ENCODE measurements around the gene PJA2.

PJA2 gene

GRCh38 chr5:109408991-109409843 lies 557 bp downstream of the PJA2 start:
- DNase-seq = peak; percentile 74

- DNase-seq = no peak
Observed at GRCh38 chr5:109407913-109408312, 1.9 kb downstream of the PJA2 start.

GRCh38 chr5:109406719-109407118 lies 3.1 kb downstream of the PJA2 start:
- DNase-seq = no peak

- DNase-seq = no peak
Observed at GRCh38 chr5:109404428-109404960, 5.3 kb downstream of the PJA2 start.

DNA sequence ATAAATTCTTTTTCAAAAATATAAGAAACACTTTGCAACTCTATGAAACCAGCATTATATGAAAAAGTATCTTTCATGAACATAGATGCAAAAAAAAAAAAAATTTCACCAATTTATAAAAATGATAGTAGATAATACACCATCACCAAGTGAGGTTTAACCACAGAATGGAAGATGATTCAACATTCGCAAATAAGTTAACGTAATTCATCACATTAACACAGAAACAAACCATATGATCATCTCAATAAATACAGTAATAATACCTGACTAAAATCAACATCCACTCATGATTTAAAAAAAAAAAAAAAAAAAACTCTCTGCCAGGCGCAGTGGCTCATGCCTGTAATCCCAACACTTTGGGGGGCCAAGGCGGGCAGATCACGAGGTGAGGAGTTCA lies 6.3 kb downstream of the PJA2 start:
- DNase-seq = no peak

- no peak for DNase-seq
Observed at GRCh38 chr5:109399092-109399759, 10.5 kb downstream of the PJA2 start.

GRCh38 chr5:109396965-109397364 lies 12.8 kb downstream of the PJA2 start:
- no peak for DNase-seq

DNA sequence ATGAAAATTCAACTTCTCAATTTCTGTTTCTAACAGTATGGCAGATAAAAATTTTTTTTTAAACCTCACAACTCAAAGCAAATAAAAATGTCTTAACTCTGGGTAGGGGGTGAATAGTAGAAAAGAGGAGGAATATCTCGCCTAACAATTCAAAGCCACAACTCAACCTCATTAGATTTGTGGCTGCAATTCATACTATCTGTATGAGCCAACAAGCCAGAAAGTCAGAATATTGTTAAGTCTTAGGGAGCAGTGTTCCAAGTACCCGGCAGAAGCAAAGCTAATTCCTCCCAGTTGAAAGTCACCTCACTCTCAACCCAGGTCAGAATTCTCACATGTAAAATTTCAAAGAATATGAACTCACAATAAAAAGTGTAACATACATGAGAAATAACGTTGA lies 15.0 kb downstream of the PJA2 start:
- no peak for DNase-seq

- no peak for DNase-seq
Observed at GRCh38 chr5:109390188-109390587, 19.6 kb downstream of the PJA2 start.

DNA sequence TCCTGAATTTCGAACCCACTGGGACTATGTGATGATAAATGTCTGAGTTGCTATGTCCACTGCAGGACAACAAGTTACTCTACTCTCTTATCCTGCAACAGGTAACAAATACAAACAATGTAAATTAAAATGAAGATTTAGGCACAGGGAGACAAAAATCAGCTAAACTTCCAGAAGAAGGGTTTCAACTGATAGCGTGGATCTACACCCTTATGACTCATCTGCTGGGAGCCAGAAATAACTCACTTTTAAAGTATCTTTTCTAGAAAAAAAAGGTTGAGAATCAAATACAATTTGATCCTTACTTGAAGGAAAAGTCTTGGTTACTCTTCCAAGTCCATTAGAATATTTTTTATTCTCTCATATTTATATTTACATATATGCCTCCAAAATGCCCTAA lies 21.4 kb downstream of the PJA2 start:
- DNase-seq = no peak

GRCh38 chr5:109387408-109387974 lies 22.3 kb downstream of the PJA2 start:
- peak; percentile 11 for DNase-seq

DNA sequence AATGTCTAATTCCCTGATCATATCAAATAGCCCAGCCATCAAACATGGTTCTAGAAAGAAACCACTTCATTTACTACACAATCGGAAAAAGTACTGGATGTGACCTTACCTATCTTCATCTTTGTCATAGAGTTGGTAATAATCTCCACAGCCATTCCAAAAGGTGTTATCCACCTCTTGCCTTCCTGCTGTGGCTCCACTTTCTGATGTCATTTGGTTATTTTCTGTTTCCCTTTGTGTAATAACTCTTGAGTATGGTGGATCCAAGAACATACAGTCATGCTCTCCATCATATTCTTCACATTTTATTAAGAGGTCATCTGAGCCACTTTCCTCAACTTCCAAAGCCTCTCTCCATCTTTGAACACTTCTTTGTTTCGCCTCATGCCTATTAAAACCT lies 31.7 kb downstream of the PJA2 start:
- DNase-seq = no peak

DNA sequence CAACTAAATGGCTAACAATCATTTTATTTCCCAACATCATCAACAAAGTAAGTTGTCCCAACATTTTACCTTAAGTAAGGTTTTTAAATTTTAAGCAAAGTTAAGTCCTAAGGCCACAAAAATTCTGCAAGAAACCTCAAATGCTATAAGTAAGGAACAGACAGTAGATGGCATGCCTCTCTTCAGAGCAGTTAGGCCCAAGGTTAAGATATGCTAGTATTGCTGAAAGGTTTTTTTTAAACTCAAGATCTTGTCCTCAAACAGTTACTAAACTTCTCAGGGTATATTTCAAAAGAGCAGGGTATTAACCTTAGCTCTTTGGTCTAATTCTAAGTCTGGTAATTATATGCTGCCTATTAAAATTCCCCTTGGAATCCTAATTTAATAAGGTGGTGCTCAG lies 35.1 kb downstream of the PJA2 start:
- DNase-seq = no peak

DNA sequence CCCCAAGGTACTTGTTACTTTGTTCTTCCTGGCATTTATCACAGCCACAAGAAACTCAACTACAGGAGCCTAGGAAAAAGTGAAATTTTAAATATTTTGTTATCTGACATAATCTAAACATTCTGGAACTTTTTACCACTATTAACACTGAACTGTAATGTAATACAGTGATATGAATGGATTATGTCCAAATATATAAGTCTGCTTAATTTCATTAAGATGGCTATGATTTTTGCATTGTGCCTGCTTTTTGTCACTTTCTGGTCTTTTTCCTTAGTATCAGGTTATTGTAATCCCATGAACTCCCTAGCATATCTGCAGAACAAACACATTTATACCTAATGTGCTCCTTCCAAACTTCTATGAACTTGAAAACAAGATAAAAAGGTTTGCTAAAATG lies 35.8 kb downstream of the PJA2 start:
- DNase-seq = no peak

GRCh38 chr5:109370343-109370742 lies 39.4 kb downstream of the PJA2 start:
- no peak for DNase-seq

GRCh38 chr5:109365653-109366052 lies 44.1 kb downstream of the PJA2 start:
- DNase-seq = no peak

DNA sequence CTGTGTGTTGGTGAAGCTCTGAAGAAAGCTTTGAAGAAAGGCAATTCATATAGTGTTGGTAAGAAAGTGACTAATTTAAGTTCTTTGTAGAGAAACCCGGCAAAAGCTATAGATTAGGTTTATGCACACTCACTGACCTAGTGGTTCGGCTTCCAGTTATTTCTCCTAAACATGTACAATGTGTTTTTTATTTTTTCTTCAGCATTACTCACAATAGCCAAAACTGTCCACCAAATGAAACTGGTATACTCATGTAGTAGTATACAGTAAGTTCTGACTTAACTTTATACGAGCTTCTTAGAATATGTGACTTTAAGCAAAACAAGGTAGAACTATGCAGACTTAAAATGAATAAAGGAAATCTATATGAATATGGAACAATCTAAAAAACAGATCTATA lies 44.8 kb downstream of the PJA2 start:
- DNase-seq = no peak

GRCh38 chr5:109359642-109360041 lies 50.1 kb downstream of the PJA2 start:
- DNase-seq = no peak

GRCh38 chr5:109357807-109358206 lies 52.0 kb downstream of the PJA2 start:
- no peak for DNase-seq

GRCh38 chr5:109354761-109355160 lies 55.0 kb downstream of the PJA2 start:
- no peak for DNase-seq

- peak; percentile 7 for DNase-seq
Observed at GRCh38 chr5:109351988-109352864, 57.5 kb downstream of the PJA2 start.

DNA sequence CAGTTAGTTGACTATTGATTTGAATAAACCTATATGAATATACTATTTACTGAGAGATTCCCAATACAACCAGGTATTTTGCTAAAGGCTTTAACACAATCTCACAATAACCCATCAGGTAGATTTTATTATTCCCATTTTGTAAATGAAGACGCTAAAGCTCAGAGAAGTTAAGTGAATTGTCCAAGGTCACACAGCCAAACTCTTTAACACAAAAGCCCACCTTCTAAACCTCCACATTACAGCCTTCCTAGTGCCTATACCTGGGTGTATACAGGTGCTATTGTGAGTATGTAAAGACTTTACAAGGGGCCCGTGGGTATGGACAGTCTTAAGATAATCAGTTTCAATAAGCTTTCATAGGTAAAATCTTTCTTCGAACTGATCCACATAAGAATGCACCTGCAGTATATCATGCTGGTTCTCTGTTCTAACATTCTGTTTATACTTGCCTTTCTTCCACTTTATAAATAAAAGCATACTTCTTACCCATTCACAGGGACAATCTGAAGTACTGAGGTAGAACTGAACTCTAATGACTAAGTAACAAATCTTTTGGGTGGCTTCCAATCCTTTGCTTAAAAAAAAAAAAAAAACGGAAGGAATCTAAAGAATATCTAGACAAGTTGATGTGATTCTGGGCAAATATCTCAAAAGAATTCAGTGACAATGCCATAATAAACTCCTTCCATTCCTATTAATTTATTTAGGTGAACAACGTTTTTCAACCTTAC lies 59.1 kb downstream of the PJA2 start:
- DNase-seq = no peak

Data from DMS53 (cell line).